ENCODE measurements around the gene SH3PXD2A. TPM values are rescaled to one million over a fixed set of nuclear protein-coding genes. Genes with fewer than 3 reads are reported as not detected.

SH3PXD2A gene
- total RNA-seq, 1 donor from 2014 or later: 56.2 TPM

GRCh38 chr10:103699611-103700435 is 155.6 kb downstream of the SH3PXD2A start:
- peaks cover 30% of the 10 kb centered on the region for H3K4me1 ChIP-seq
- no peak overlapping the region for H3K27ac ChIP-seq
- H3K27me3 ChIP-seq: no peaks in the 10 kb centered on the region
- H3K36me3 ChIP-seq: no peaks in the 10 kb centered on the region
- no peaks in the 10 kb centered on the region for H3K9me3 ChIP-seq
- intact Hi-C loops (cut with DNase I): no loop called here
- DNase-seq (ENCODE audit: extremely low spot score in 2 of 2): no peak
- H3K4me3 ChIP-seq: no peak overlapping the region
- TF ChIP-seq POLR2AphosphoS5 (IDR thresholded peaks at IDR 0.05; ENCODE audit: insufficient read depth in 1 of 2, low read depth in 1 of 2): no peak
- TF ChIP-seq CTCF (IDR thresholded peaks at IDR 0.05): no peak
- no peak for TF ChIP-seq POLR2A (IDR thresholded peaks at IDR 0.05)

GRCh38 chr10:103698266-103698665 is 157.1 kb downstream of the SH3PXD2A start:
- intact Hi-C loops (cut with DNase I): no loop called here
- Histone ChIP-seq H3K4me1 (peaks cover 42% of the 10 kb centered on the region), H3K27ac (no peak overlapping the region), H3K36me3 (no peaks in the 10 kb centered on the region), H3K9me3 (no peaks in the 10 kb centered on the region), H3K4me3 (no peak overlapping the region), H3K27me3 (no peaks in the 10 kb centered on the region)
- TF ChIP-seq CTCF (IDR thresholded peaks at IDR 0.05): no peak
- no peak for TF ChIP-seq POLR2AphosphoS5 (IDR thresholded peaks at IDR 0.05; ENCODE audit: insufficient read depth in 1 of 2, low read depth in 1 of 2)
- no peak for TF ChIP-seq POLR2A (IDR thresholded peaks at IDR 0.05)
- DNase-seq (ENCODE audit: extremely low spot score in 2 of 2): no peak

- DNase-seq (ENCODE audit: extremely low spot score in 2 of 2): no peak
- H3K27ac ChIP-seq: no peak overlapping the region
- H3K9me3 ChIP-seq: no peaks in the 10 kb centered on the region
- no peaks in the 10 kb centered on the region for H3K27me3 ChIP-seq
- no peaks in the 10 kb centered on the region for H3K36me3 ChIP-seq
- no peak overlapping the region for H3K4me3 ChIP-seq
- TF ChIP-seq CTCF (IDR thresholded peaks at IDR 0.05): no peak
- no peak for TF ChIP-seq POLR2AphosphoS5 (IDR thresholded peaks at IDR 0.05; ENCODE audit: insufficient read depth in 1 of 2, low read depth in 1 of 2)
- TF ChIP-seq POLR2A (IDR thresholded peaks at IDR 0.05): no peak
- peaks cover 44% of the 10 kb centered on the region for H3K4me1 ChIP-seq
- intact Hi-C loops (cut with DNase I): no loop called here
Measured at GRCh38 chr10:103697787-103698186, 157.6 kb downstream of the SH3PXD2A start.

GRCh38 chr10:103696411-103697145 is 158.8 kb downstream of the SH3PXD2A start:
- intact Hi-C loops (cut with DNase I): no loop called here
- peaks cover 56% of the 10 kb centered on the region for H3K4me1 ChIP-seq
- H3K27me3 ChIP-seq: no peaks in the 10 kb centered on the region
- H3K36me3 ChIP-seq: no peaks in the 10 kb centered on the region
- H3K4me3 ChIP-seq: no peak overlapping the region
- peak overlapping the region; percentile 75 for H3K27ac ChIP-seq
- TF ChIP-seq CTCF (IDR thresholded peaks at IDR 0.05) (no peak), POLR2AphosphoS5 (IDR thresholded peaks at IDR 0.05; ENCODE audit: insufficient read depth in 1 of 2, low read depth in 1 of 2) (no peak), POLR2A (IDR thresholded peaks at IDR 0.05) (no peak)
- H3K9me3 ChIP-seq: no peaks in the 10 kb centered on the region
- DNase-seq (ENCODE audit: extremely low spot score in 2 of 2): no peak

GRCh38 chr10:103696094-103696410 is 159.3 kb downstream of the SH3PXD2A start:
- H3K4me1 ChIP-seq: peaks cover 59% of the 10 kb centered on the region
- intact Hi-C loops (cut with DNase I): no loop called here
- H3K27me3 ChIP-seq: no peaks in the 10 kb centered on the region

More at GRCh38 chr10:103696094-103696410, 159.3 kb downstream of the SH3PXD2A start:
- TF ChIP-seq POLR2A (IDR thresholded peaks at IDR 0.05) (no peak), POLR2AphosphoS5 (IDR thresholded peaks at IDR 0.05; ENCODE audit: insufficient read depth in 1 of 2, low read depth in 1 of 2) (peak in 1 of 2 donors; percentile 14)
- DNase-seq (ENCODE audit: extremely low spot score in 2 of 2): no peak
- H3K27ac ChIP-seq: peak overlapping the region; percentile 75
- H3K36me3 ChIP-seq: no peaks in the 10 kb centered on the region
- no peak overlapping the region for H3K4me3 ChIP-seq
- no peaks in the 10 kb centered on the region for H3K9me3 ChIP-seq
